Stimulated activated CD8-positive, alpha-beta memory T cell treated with anti-CD3 and anti-CD28 coated beads, Interleukin-7, amount 100 ng/mL, for 4 hours (primary cell): ENCODE results near the gene GSTA2.
"Not testable (repeated sequence)": the region's sequence is repeated elsewhere in the genome, so short reads cannot be mapped to it uniquely, and the experiment has no call there.

Experiments used
- DNase-seq, 2 donors: peaks; one replicate each; pipeline ENCODE4 v3.0.0-alpha.2; 2020; ENCODE audit warnings: low read depth in 2 of 2

The GSTA2 gene

DNA sequence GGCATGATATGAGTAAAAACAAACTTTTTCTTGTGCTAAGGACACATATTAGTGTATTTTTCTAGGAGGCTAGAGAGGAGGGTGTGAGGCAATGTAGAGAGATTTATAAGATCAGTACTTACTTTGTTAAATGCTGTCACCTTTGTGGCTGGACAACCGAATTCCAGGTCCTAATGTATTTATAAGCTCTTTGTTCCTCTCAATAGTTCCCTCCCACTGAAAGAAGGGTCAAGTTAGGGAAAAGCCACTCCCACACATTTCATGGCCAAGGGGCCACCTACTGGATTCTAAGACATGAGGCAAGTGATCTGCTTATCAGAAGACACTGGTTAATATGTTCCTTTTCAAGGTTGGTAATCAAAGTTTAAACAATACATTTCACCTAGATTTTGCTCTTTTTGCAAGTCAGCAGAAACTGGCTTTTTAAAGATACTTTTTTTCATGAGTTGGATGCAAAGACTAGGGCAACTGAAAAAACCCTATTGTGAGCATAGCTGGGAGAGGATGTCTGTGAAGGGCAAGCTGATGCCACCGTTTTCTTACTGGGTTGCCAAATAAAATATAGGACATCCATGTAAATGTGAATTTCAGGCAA, at the start of gene GSTA2:
GSTA2 (minus strand) TSS at position 154 of the 595 bp plus-strand sequence. CDS start 5,528 bp downstream, outside the sequence.
- not testable (repeated sequence) for DNase-seq

- not testable (repeated sequence) for DNase-seq
Observed at GRCh38 chr6:52809777-52810176, 46.5 kb upstream of the GSTA2 start.

DNA sequence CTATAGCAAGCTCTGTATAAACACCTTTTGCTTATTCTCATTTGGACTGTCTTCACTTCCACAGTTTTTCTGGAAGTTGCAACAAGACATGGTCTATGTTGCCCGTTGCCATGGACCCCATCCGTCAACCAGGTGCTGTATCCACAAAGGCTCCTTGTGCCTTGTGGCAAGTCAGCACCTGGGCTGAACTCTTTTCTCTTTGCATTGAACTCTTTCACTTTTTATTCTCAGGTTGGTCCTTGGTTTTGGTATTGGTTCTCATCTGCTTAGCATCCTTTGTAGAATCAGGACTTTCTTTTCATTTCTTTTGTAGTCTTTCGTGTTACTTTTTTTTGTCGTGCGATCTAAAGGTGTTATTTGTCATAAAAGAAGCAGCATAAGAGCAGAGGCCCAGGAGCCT, 45.4 kb upstream of the GSTA2 start:
- DNase-seq = no peak

DNA sequence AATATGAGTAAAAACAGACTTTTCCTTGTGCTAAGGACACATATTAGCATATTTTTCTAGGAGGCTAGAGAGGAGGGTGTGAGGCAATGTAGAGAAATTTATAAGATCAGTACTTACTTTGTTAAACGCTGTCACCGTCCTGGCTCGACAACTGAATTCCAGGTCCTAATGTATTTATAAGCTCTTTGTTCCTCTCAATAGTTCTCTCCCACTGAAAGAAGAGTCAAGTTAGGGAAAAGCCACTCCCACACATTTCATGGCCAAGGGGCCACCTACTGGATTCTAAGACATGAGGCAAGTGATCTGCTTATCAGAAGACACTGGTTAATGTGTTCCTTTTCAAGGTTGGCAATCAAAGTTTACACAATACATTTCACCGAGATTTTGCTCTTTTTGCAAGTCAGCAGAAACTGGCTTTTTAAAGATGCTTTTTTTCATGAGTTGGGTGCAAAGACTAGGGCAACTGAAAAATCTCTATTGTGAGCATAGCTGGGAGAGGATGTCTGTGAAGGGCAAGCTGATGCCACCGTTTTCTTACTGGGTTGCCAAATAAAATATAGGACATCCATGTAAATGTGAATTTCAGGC, 40.5 kb upstream of the GSTA2 start, which contains the start of gene GSTA1:
GSTA1 (minus strand) TSS at position 149 of the 588 bp plus-strand sequence. CDS start 4,549 bp downstream, outside the sequence.
- not testable (repeated sequence) for DNase-seq

- DNase-seq = no peak
Observed at GRCh38 chr6:52802806-52803205, 39.5 kb upstream of the GSTA2 start.

DNA sequence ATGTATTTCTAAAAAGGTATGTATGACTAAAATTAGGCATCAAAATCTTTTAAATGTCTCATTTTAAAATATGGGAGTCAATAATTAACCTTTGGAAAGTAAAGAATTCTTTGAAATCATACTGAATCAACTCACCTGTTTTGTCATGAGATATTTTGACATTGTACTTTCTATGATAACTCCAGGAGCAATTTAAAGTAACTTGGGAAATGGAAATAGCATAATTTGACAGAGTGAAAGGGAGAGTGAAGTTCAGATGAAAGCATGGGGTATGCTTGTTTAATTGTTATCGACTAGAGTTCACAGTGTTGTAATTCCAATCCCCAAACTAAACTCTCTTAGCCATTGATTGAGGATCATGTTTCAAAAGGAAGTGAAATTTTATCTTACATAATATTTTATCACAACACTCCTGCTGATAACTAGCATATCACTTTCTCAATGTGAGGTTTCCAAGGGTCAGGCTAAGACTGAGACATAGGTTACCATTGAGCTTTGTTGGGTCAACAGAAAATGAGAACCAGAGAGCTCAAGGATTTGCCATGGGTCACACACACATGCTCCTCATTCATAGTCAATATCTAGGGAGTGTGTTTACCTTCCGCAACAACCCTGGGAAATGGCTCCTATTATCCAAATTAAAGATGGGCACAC, 38.0 kb upstream of the GSTA2 start:
- no peak for DNase-seq

DNA sequence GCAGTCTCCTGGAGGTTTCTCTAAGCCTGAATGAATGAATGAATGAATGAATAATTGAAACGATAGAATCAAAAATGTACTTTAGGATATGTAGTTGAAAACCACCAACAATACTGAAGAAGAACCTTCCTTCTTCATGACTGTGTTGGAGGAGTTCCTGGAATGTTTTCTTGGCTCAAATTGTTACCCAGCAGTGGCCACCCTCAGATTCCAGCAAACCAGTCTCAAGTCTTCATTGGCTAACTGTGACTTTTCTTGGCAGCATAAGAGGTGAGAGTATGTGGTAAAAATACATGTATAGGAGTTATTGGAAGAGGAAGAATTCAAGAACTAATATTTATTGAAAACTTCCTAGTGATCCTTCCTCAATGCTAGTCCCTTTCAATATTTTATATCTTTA, 36.0 kb upstream of the GSTA2 start:
- DNase-seq = not testable (repeated sequence)

- not testable (repeated sequence) for DNase-seq
Observed at GRCh38 chr6:52794366-52794765, 31.1 kb upstream of the GSTA2 start.

DNA sequence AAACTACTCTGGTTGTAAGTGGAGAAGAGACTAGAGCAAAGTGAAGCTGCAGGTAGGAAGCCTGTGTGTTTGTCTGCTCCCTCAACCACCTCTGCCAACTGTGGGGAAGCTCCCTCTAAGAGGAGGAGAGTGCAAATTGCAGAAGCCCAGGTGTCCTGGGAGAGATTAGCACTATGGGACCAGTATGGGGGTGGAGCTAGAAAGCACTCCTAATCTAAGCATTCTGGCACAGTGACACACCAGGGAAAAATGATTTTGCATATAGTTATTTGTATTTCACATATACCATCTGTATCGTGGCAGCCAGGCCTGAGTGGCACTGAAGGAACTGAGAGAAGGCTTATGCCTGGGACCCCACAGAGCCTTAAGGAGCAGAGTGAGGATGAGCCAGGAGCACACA, 27.6 kb upstream of the GSTA2 start:
- DNase-seq = no peak

GRCh38 chr6:52789658-52790057, 26.4 kb upstream of the GSTA2 start:
- DNase-seq = not testable (repeated sequence)

GRCh38 chr6:52788478-52788877, 25.2 kb upstream of the GSTA2 start:
- DNase-seq = no peak

GRCh38 chr6:52787917-52788316, 24.6 kb upstream of the GSTA2 start:
- no peak for DNase-seq

DNA sequence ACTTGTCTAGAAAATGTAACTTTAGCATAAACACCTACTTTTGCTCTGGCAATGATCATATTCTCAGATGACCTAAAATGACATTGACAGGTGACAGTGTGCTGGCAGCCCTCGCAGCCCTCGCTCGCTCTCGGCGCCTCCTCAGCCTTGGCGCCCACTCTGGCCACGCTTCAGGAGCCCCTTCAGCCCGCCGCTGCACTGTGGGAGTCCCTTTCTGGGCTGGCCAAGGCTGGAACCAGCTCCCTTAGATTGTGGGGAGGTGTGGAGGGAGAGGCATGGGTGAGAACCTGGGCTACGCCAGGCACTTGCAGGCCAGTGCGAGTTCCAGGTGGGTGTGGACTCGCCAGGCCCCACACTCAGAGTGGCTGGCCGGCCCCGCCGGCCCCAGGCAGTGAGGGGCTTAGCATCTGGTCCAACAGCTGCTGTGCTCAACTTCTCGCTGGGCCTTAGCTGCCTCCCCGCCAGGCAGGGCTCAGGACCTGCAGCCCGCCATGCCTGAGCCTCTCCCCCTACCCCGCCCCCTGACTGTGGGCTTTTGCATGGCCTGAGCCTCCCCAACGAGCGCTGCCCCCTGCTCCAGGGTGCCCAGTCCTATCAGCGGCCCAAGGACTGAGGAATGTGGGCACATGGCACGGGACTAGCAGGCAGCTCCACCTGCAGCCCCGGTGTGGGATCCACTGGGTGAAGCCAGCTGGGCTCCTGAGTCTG, 23.1 kb upstream of the GSTA2 start:
- no peak for DNase-seq

GRCh38 chr6:52782696-52783274, 19.5 kb upstream of the GSTA2 start:
- DNase-seq = not testable (repeated sequence)

- not testable (repeated sequence) for DNase-seq
Observed at GRCh38 chr6:52782209-52782608, 18.9 kb upstream of the GSTA2 start.

DNA sequence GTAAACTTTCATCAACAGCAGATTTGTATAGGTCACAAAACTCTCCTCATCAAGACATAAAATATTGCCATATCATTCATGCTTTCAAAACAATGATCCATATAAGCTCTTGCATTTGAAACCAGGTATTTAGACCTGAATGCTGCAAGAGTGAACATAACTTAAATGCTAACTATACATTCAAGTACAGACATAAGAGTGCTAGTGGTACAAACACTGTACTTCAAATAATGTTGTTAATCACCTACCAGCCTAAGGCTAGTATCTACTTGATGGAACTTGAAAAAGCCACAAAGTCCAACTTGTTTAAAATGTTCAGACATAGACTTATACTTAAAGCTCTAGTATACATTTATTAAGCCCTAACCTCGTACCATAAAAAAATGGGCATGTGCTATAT, 16.0 kb upstream of the GSTA2 start:
- DNase-seq = no peak

DNA sequence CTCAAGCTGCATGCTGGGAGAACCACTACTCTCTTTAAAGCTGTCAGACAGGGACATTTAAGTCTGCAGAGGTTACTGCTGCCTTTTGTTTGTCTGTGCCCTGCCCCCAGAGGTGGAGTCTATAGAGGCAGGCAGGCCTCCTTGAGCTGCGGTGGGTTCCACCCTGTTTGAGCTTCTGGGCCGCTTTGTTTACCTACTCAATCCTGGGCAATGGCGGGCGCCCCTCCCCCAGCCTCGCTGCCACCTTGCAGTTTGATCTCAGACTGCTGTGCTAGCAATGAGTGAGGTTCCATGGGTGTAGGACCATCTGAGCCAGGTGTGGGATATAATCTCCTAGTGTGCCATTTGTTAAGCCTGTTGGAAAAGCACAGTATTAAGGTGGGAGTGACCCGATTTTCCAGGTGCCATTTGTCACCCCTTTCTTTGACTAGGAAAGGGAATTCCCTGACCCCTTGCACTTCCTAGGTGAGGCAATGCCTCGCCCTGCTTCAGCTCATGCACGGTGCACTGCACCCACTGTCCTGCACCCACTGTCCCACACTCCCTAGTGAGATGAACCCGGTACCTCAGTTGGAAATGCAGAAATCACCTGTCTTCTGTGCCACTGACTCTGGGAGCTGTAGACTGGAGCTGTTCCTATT, 13.6 kb upstream of the GSTA2 start:
- DNase-seq = not testable (repeated sequence)

DNA sequence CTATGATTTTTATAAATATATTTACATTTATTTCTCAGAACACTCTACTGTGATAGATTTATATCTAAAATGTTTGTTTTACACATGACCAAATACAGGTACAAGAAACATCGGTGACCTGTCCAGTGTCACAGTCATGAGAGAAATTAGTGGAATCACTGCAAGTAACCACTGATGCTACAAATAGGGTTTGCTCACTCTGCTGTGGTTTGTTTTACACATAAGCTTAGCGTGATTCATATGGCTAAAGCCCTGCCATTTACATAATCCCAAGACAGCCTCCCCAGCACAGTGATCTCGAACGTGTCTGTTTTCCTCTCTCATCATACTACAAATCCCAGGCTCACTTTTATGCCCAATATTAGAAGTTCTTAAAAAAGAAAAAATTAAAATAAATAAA, 6.1 kb upstream of the GSTA2 start:
- not testable (repeated sequence) for DNase-seq

GRCh38 chr6:52767658-52768057, 4.4 kb upstream of the GSTA2 start:
- DNase-seq = not testable (repeated sequence)

GRCh38 chr6:52761673-52762491, 1.4 kb downstream of the GSTA2 start:
- DNase-seq = not testable (repeated sequence)
